ENCODE results near the gene SHC2. TPM values are rescaled to one million over a fixed set of nuclear protein-coding genes. Genes with fewer than 3 reads are reported as not detected.

The SHC2 gene
- total and polyA plus RNA-seq, 9 of the 15 experiments (the other 6 are each of a cell fraction or from before 2014, with no cell fraction given), result 0.14 to 0.36 (median 0.17) TPM; not detected in 5

DNA sequence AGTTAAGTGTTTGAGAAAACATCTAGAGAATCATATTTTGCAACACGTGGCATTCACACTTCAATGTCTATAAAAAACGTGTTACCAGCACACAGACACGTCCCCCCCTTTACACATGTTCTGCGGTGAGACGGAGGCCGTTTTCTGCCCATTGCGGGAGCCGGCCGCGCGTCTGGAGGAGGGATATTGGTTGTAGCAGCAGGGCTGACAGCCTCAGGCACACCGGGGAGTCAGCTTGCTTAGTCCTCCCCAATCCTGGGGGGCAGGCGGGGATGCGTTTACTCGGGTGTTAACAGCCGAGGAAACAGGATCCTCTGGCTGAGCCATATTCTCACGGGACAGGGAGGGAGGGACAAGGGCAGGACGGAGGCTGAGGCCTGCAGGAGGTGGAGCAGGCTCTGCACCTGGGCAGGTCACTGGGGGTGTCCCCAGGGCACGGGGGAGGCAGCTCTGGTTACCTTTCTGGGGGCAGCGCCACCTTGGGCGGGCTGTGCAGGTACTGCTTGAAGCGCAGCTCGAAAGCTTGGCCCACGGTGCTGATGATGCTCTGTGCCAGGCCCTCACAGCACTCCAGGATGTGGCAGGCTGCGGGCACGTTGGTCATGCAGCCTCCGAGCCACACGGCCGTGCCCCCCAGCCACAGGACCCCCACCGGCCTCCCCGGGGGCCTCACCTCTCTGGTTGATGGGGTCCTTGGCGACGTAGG is 25.0 kb downstream of the SHC2 start:
- peaks cover 3% of the 10 kb centered on the region; the same call in 1 of the 2 replicates for H4K20me1 ChIP-seq (replicated peaks; ENCODE audit: control insufficient read depth, insufficient read depth, low read length)
- peaks cover 0 to 30% of the 10 kb centered on the region in 2 experiments; a peak in 2 of 5 replicates for H3K4me1 ChIP-seq (replicated peaks in 1 of 2; ENCODE audit: control insufficient read depth in 2 of 2, insufficient read depth in 2 of 2, low read length in 2 of 2)
- no peaks in the 10 kb centered on the region for H3K79me2 ChIP-seq (ENCODE audit: control insufficient read depth, insufficient read depth, low read length)
- H3K9me3 ChIP-seq (replicated peaks; ENCODE audit: control insufficient read depth, insufficient read depth, low read depth, low read length), result peaks cover 4% of the 10 kb centered on the region
- in situ Hi-C loops (cut with MboI), result no loop called here
- H3K4me2 ChIP-seq (ENCODE audit: insufficient read depth, low read length), result no peak overlapping the region
- peaks cover 23 to 59% of the 10 kb centered on the region in 2 experiments; a peak in 4 of 5 replicates for H3K27me3 ChIP-seq (ENCODE audit: control insufficient read depth in 2 of 2, insufficient read depth in 2 of 2, low read length in 2 of 2)
- no peak overlapping the region for H3K27ac ChIP-seq (ENCODE audit: extremely low read depth, low read depth, low read length)
- intact Hi-C loops (cut with micrococcal nuclease), result no loop called here
- POLR2A ChIA-PET, result interaction anchor here (1.0 to 1.2 kb wide), 2 partner anchors 9 to 24 kb away, joined by 3 to 4 read pairs; no protein-coding TSS in a partner anchor
- CTCF ChIA-PET (ENCODE audit: low intra/inter-chr PET ratio), result no interaction called here
- no peak overlapping the region for H2AFZ ChIP-seq (ENCODE audit: low read depth, low read length)
- no peaks in the 10 kb centered on the region for H3K9me1 ChIP-seq (ENCODE audit: control insufficient read depth, insufficient read depth, low read length)
- TF ChIP-seq ZNF263 (CRISPR knock-in tag; IDR thresholded peaks at IDR 0.05; ENCODE audit: borderline replicate concordance), result peak; percentile 65
- no peak for TF ChIP-seq GTF2E2 (tag; IDR thresholded peaks at IDR 0.05)
- 5% methylated on average over 27 of the region's 33 CpGs for WGBS (ENCODE audit: insufficient coverage, low coverage, missing lambda C conversion rate)
- no peak for DNase-seq (ENCODE audit: extremely low read depth in 1 of 4, low spot score in 3 of 4)
- no peak for FAIRE-seq
- no peak for ATAC-seq
- H3K4me3 ChIP-seq, result no peak overlapping the region
- H3K9ac ChIP-seq (ENCODE audit: insufficient read depth in 1 of 2, low read depth in 2 of 2, low read length in 2 of 2), result peak overlapping the region in 1 of 2 experiments; percentile 52; a peak in 1 of 4 replicates
- BruUV-seq (replicated peaks), result no TSS peak
- no peaks in the 10 kb centered on the region for H3K36me3 ChIP-seq (ENCODE audit: control insufficient read depth, insufficient read depth, low read length)

DNA sequence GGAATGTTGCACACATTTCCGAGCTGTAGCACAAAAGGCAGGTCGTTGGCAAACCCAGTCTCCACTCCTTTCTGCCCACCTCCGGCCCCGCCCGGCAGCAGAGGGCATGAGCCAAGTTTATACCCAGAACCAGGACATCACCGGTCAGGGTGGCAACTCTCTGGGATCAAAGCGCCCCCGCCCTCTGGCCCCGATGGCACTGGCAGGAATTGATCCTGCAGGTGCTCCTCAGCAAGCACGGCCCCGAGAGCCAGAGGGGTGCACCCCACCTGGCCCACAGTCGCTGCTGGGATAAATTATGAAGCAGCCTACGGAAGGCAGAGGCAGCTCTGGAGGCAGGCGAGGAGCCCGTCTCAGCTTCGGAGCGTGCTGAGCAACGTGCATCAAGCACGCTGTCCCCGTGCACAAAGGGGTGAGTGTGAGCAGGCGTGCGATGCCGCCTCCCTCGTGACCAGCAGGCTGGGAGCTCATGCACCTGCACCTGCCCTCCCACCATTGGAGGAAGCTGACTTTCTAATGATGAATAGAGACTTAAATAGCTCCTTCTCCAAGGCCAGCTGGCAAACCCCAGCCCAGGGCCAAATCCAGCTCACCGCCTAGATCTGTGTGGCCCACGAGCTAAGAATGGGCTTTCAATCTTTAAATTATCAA is 25.7 kb downstream of the SHC2 start:
- 4% methylated on average over 26 of the region's 26 CpGs for WGBS (ENCODE audit: insufficient coverage, low coverage, missing lambda C conversion rate)
- POLR2A ChIA-PET, result interaction anchor here (0.7 to 1.2 kb wide), 2 partner anchors 24 to 68 kb away, joined by 3 to 4 read pairs; no protein-coding TSS in a partner anchor
- H3K9me1 ChIP-seq (ENCODE audit: control insufficient read depth, insufficient read depth, low read length), result no peaks in the 10 kb centered on the region
- no peak overlapping the region for H3K27ac ChIP-seq (ENCODE audit: extremely low read depth, low read depth, low read length)
- H3K9me3 ChIP-seq (replicated peaks; ENCODE audit: control insufficient read depth, insufficient read depth, low read depth, low read length), result peaks cover 4% of the 10 kb centered on the region
- peaks cover 3% of the 10 kb centered on the region; the same call in 1 of the 2 replicates for H4K20me1 ChIP-seq (replicated peaks; ENCODE audit: control insufficient read depth, insufficient read depth, low read length)
- FAIRE-seq, result no peak
- in situ Hi-C loops (cut with MboI), result no loop called here
- no peak overlapping the region for H3K4me3 ChIP-seq
- 0 out of 2 replicates have a peak, but pooled peaks have one; percentile 20 for TF ChIP-seq ZFX (CRISPR knock-in tag; IDR thresholded peaks at IDR 0.05)
- TF ChIP-seq, protein P1, sequence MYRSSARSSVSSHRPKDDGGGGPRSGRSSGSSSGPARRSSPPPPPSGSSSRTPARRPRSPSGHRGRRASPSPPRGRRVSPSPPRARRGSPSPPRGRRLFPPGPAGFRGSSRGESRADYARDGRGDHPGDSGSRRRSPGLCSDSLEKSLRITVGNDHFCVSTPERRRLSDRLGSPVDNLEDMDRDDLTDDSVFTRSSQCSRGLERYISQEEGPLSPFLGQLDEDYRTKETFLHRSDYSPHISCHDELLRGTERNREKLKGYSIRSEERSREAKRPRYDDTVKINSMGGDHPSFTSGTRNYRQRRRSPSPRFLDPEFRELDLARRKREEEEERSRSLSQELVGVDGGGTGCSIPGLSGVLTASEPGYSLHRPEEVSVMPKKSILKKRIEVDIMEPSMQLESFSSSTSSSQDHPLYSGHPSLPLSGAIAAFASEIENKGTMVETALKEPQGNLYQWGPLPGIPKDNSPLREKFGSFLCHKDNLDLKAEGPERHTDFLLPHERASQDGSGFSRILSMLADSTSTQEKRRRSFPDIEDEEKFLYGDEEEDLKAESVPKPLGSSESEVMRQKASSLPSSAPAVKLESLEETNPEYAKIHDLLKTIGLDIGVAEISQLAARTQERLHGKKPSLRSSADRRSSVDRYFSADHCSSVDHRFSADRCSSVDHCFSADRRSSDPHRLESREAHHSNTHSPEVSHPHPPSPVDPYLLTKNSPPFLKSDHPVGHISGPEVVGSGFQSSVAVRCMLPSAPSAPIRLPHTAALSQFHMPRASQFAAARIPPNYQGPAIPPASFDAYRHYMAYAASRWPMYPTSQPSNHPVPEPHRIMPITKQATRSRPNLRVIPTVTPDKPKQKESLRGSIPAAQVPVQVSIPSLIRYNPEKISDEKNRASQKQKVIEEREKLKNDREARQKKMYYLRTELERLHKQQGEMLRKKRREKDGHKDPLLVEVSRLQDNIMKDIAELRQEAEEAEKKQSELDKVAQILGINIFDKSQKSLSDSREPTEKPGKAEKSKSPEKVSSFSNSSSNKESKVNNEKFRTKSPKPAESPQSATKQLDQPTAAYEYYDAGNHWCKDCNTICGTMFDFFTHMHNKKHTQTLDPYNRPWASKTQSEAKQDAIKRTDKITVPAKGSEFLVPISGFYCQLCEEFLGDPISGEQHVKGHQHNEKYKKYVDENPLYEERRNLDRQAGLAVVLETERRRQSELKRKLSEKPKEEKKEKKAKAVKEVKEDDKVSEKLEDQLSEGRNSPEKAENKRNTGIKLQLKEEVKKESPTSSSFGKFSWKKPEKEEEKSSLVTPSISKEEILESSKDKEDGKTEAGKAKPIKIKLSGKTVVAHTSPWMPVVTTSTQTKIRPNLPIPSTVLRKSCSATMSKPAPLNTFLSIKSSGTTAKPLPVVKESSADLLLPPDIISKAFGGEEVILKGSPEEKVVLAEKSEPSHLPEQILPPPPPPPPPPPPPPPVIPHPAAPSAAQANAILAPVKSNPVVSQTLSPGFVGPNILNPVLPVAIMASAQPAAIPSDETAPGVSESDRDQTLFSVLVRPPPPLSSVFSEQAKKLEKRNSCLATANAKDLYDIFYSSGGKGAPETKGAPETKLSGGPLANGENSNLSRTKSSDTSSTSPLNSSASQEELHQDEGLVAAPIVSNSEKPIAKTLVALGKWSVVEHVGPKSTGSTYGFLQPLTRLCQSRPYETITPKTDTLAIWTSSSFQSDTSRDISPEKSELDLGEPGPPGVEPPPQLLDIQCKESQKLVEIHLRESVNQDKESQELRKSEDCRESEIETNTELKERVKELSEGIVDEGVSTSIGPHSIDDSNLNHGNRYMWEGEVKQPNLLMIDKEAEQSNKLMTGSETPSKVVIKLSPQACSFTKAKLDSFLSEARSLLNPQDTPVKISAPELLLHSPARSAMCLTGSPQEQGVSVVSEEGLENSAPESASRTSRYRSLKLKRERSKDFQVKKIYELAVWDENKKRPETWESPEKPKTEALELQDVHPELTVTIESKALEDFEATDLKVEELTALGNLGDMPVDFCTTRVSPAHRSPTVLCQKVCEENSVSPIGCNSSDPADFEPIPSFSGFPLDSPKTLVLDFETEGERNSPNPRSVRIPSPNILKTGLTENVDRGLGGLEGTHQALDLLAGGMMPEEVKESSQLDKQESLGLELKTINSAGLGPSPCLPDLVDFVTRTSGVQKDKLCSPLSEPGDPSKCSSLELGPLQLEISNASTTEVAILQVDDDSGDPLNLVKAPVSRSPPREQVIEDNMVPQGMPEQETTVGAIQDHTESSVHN (IDR thresholded peaks at IDR 0.05; ENCODE audit: borderline replicate concordance in 1 of 2, low read depth in 1 of 2), result no peak
- no peaks in the 10 kb centered on the region for H3K79me2 ChIP-seq (ENCODE audit: control insufficient read depth, insufficient read depth, low read length)
- no peak overlapping the region for H3K4me2 ChIP-seq (ENCODE audit: insufficient read depth, low read length)
- ATAC-seq, result no peak
- CTCF ChIA-PET (ENCODE audit: low intra/inter-chr PET ratio), result no interaction called here
- intact Hi-C loops (cut with micrococcal nuclease), result no loop called here
- BruUV-seq (replicated peaks), result no TSS peak
- no peak overlapping the region for H2AFZ ChIP-seq (ENCODE audit: low read depth, low read length)
- no peak for DNase-seq (ENCODE audit: extremely low read depth in 1 of 4, low spot score in 3 of 4)
- H3K9ac ChIP-seq (ENCODE audit: insufficient read depth in 1 of 2, low read depth in 2 of 2, low read length in 2 of 2), result no peak overlapping the region
- peaks cover 17 to 52% of the 10 kb centered on the region in 2 experiments; a peak in 4 of 5 replicates for H3K27me3 ChIP-seq (ENCODE audit: control insufficient read depth in 2 of 2, insufficient read depth in 2 of 2, low read length in 2 of 2)
- peaks cover 0 to 24% of the 10 kb centered on the region in 2 experiments; a peak in 1 of 5 replicates for H3K4me1 ChIP-seq (replicated peaks in 1 of 2; ENCODE audit: control insufficient read depth in 2 of 2, insufficient read depth in 2 of 2, low read length in 2 of 2)
- no peaks in the 10 kb centered on the region for H3K36me3 ChIP-seq (ENCODE audit: control insufficient read depth, insufficient read depth, low read length)

Data from K562 (cell line).